ENCODE results near the gene SHMT2. TPM values are rescaled to one million over a fixed set of nuclear protein-coding genes. Genes with fewer than 3 reads are reported as not detected.

Gene SHMT2
- total RNA-seq, 1 donor from 2014 or later = 63.3 TPM

DNA sequence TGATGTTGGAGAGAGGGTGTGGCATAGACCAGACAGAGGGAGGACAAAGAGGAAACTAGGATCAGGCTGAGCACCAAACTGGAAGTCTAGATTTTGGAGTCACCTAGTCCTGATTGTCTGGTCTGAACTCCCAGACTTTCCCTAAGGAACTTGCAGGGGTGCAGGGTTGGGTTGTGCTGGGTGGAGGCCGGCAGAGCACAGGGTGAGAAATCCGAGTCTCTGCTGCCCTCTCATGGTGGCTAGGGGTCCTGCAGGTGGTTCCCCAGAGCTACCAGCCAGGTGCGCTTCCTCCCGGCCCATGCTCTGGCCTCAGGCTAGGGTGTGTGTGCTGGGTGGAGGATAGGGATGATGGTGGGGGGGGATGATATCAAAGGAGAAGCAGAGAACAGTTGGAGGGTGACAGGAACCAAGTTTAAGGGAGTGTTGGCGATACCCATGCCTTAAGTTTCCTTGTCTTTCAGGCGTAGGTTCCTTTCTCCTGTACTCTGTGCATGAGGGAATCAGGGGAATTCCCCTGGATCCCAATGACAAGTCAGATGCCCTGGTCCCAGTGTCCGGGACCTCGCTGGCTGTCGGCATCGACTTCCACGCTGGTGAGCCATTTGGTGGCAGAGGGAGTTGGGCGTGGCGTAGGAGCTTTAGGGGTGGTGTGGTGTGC, 46.5 kb upstream of the SHMT2 start:
- TF ChIP-seq, protein P1, sequence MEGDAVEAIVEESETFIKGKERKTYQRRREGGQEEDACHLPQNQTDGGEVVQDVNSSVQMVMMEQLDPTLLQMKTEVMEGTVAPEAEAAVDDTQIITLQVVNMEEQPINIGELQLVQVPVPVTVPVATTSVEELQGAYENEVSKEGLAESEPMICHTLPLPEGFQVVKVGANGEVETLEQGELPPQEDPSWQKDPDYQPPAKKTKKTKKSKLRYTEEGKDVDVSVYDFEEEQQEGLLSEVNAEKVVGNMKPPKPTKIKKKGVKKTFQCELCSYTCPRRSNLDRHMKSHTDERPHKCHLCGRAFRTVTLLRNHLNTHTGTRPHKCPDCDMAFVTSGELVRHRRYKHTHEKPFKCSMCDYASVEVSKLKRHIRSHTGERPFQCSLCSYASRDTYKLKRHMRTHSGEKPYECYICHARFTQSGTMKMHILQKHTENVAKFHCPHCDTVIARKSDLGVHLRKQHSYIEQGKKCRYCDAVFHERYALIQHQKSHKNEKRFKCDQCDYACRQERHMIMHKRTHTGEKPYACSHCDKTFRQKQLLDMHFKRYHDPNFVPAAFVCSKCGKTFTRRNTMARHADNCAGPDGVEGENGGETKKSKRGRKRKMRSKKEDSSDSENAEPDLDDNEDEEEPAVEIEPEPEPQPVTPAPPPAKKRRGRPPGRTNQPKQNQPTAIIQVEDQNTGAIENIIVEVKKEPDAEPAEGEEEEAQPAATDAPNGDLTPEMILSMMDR (IDR thresholded peaks at IDR 0.05; ENCODE audit: unreplicated experiment) = peak; percentile 90
- DNase-seq (ENCODE audit: low spot score) = peak; percentile 84
- no peaks in the 10 kb centered on the region for H3K4me1 Mint-ChIP-seq (ENCODE audit: unreplicated experiment)
- peaks cover 17% of the 10 kb centered on the region for H3K36me3 Mint-ChIP-seq (ENCODE audit: low read depth, unreplicated experiment)
- no peak overlapping the region for H3K4me3 Mint-ChIP-seq (ENCODE audit: unreplicated experiment)
- H3K27ac Mint-ChIP-seq (ENCODE audit: unreplicated experiment) = peak overlapping the region; percentile 6
- peaks cover 21% of the 10 kb centered on the region for H3K27me3 Mint-ChIP-seq (ENCODE audit: unreplicated experiment)
- H3K9me3 Mint-ChIP-seq (ENCODE audit: unreplicated experiment) = no peaks in the 10 kb centered on the region

- Mint-ChIP-seq H3K4me1 (ENCODE audit: unreplicated experiment) (no peaks in the 10 kb centered on the region), H3K9me3 (ENCODE audit: unreplicated experiment) (no peaks in the 10 kb centered on the region), H3K36me3 (ENCODE audit: low read depth, unreplicated experiment) (peaks cover 14% of the 10 kb centered on the region), H3K27me3 (ENCODE audit: unreplicated experiment) (peaks cover 24% of the 10 kb centered on the region), H3K4me3 (ENCODE audit: unreplicated experiment) (no peak overlapping the region), H3K27ac (ENCODE audit: unreplicated experiment) (no peak overlapping the region)
- TF ChIP-seq, protein P1 (IDR thresholded peaks at IDR 0.05; ENCODE audit: unreplicated experiment) = no peak
- no peak for DNase-seq (ENCODE audit: low spot score)
Observed at GRCh38 chr12:57183939-57184725, 45.4 kb upstream of the SHMT2 start.

DNA sequence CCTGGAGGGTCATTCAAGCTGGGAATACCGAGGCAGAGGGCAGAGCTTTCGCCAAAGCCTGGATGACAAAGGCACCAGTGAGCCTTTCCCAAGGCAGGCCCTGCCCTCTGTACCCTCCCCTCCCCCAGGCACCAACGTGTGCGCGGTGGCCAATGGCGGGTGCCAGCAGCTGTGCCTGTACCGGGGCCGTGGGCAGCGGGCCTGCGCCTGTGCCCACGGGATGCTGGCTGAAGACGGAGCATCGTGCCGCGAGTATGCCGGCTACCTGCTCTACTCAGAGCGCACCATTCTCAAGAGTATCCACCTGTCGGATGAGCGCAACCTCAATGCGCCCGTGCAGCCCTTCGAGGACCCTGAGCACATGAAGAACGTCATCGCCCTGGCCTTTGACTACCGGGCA, 44.1 kb upstream of the SHMT2 start:
- Mint-ChIP-seq H3K9me3 (ENCODE audit: unreplicated experiment) (no peaks in the 10 kb centered on the region), H3K27ac (ENCODE audit: unreplicated experiment) (no peak overlapping the region), H3K4me1 (ENCODE audit: unreplicated experiment) (no peaks in the 10 kb centered on the region), H3K27me3 (ENCODE audit: unreplicated experiment) (peaks cover 27% of the 10 kb centered on the region), H3K36me3 (ENCODE audit: low read depth, unreplicated experiment) (peaks cover 11% of the 10 kb centered on the region), H3K4me3 (ENCODE audit: unreplicated experiment) (no peak overlapping the region)
- DNase-seq (ENCODE audit: low spot score) = no peak
- TF ChIP-seq, protein P1 (IDR thresholded peaks at IDR 0.05; ENCODE audit: unreplicated experiment) = no peak

GRCh38 chr12:57185906-57186508, 43.5 kb upstream of the SHMT2 start:
- H3K36me3 Mint-ChIP-seq (ENCODE audit: low read depth, unreplicated experiment) = peaks cover 11% of the 10 kb centered on the region
- no peak for DNase-seq (ENCODE audit: low spot score)
- TF ChIP-seq, protein P1 (IDR thresholded peaks at IDR 0.05; ENCODE audit: unreplicated experiment) = no peak
- H3K4me3 Mint-ChIP-seq (ENCODE audit: unreplicated experiment) = no peak overlapping the region
- no peaks in the 10 kb centered on the region for H3K9me3 Mint-ChIP-seq (ENCODE audit: unreplicated experiment)
- H3K27ac Mint-ChIP-seq (ENCODE audit: unreplicated experiment) = no peak overlapping the region
- H3K27me3 Mint-ChIP-seq (ENCODE audit: unreplicated experiment) = peaks cover 27% of the 10 kb centered on the region
- no peaks in the 10 kb centered on the region for H3K4me1 Mint-ChIP-seq (ENCODE audit: unreplicated experiment)
